LNCAP (cell line): ENCODE results near the gene HGS.

ENCODE experiments used
- TF ChIP-seq, protein P1 (sequence below): fragments of 450-650 bp; IDR thresholded peaks from 2 replicates; pipeline ENCODE4 v1.5.1; 2017; ENCODE audit warnings: mild to moderate bottlenecking

The HGS gene

DNA sequence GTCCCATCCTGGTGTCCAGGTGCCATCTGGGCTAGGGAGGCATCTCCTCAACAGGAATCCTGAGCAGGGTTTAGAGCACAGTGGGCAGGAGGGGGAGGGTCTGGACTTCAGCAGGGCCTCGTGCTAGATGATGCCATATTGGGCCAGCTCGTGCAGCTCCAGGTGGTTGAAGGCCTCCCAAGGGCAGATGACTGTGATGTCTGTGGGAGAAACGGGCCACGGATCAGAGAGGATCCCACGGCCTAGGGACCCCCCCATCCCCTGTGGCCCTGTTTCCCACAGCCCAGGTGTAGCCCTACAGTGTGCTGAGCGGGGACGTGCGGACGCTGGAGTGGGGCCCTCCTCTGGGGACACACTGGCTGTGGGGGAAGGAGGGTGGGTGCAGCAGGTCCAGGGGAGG lies 32.9 kb upstream of the HGS start:
- TF ChIP-seq, protein P1, sequence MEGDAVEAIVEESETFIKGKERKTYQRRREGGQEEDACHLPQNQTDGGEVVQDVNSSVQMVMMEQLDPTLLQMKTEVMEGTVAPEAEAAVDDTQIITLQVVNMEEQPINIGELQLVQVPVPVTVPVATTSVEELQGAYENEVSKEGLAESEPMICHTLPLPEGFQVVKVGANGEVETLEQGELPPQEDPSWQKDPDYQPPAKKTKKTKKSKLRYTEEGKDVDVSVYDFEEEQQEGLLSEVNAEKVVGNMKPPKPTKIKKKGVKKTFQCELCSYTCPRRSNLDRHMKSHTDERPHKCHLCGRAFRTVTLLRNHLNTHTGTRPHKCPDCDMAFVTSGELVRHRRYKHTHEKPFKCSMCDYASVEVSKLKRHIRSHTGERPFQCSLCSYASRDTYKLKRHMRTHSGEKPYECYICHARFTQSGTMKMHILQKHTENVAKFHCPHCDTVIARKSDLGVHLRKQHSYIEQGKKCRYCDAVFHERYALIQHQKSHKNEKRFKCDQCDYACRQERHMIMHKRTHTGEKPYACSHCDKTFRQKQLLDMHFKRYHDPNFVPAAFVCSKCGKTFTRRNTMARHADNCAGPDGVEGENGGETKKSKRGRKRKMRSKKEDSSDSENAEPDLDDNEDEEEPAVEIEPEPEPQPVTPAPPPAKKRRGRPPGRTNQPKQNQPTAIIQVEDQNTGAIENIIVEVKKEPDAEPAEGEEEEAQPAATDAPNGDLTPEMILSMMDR: no peak

DNA sequence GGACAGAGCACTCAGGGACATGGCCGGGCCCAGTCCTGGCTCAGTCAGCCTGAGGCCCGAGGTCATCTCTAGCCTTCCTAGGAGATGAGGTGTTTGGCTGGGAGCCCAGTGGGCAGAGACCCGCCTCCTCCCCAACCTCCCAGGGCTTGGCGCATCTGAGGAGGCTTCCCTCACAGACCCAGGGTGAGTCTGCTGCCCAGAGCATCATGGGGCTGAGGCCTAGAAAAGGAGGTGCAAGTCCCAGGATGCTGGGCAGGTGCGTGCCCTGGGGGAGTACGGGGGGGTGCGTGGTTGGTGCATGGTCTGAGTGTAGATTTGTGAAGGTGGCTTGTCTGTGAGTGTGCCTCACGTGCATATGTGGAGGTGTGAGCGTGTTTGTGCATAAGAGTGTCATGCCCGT lies 32.1 kb upstream of the HGS start:
- TF ChIP-seq, protein P1: no peak

DNA sequence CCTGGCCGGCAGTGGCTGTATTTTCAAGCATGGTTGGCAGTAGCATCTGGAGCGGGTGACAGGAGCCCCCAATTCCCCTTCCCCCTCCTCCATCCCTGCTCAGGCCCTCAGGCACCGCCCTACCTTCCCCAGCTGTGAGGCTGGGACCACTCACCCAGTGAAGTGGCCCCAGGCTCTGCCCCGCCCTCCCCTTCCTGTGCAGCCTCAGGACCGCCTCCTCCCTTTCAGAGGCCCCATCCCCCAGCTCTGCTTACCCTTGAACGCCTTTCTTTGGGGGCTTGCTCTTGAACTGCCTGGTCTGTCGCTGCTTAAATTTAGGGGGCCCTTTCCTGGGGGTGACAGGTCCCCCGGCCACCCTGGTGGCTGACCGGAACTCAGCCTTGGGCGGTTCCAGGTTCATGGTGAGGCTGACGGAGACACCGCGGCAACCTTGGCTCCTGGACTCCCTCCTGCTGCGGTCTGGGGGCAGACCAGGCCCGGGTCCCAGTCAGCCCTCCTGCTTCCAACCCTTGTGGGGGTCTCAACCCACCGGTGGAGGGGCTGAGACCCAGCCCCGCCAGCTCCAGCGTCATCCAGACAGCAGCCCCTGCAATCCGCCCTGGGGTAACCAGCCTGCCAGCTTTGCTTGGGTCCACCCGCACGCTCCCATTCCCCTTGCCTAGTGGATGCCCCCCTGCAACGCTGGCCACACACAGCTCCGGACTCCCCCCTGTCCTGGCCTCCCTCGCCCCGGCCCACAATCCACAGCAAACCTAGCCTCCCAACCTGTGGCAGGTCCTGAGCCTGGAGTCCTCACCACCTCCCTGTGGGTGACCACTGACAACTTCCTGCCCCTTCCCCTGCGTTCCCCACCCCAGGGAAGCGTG lies 30.7 kb upstream of the HGS start:
- TF ChIP-seq, protein P1: no peak

DNA sequence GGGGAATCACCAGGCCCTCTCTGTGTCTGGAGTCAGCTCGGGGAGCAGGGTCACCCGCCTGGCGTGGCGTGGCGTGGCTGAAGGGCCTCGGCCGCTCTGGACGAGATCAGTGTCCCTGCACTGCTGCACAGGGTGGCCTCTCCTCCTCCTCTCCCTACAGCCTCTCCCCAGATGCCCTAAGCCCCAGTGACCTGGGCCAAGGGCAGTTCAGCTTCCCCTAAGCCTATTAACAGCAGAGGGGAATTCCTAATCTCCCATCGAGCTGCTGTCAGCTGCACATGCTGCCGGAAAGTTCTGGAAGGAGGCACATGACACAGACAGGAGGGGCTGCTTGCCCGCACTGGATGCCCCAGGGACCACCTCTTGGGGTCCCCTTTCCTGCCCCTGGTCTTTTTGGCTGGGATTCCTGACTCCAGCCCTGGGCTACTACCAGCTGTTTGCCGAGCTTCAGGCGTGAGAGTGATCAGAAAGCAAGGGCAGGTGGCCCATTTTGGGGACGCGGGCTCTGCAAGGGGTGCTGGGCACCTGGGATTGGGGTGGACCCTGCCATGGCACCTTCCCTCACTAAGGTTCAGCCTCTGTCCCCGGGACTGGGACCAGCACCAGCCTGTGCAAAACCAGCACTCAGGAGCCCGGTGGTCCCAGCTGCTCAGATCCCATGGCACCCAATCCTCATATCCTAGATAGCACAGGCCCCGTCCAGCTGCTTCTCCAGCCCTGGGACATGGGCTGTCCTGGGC lies 28.3 kb upstream of the HGS start:
- TF ChIP-seq, protein P1: no peak

DNA sequence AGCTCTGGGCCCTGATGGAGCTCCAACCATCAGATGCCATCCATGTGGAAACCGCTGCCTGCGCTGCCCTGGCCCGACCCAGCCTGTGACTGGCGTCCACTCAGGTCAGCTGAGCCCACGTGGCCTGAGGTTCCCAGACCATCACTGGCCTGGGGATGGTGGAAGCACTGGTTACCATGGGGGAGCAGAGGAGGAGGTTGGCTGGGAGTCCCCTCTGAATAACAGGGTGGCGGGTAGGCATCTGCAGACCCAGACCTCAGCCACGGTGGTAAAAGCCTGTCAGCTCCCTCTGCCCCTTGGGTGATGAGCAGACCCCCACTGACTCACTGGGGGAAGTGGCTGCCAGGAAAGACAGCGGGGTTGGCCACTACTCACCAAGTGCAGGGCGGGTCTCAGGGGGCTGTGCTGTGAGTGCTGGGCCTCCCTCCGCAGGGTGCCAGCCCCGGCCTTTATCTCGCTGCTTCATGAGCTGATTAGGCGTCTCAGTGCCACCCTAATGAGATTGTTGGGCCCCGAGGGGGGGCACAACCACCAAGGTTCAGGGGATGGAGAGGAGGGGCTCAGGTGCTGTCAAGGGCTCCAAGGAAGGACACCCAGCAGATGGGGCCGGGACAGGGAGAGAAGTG lies 27.6 kb upstream of the HGS start, which contains the start of gene PDE6G:
TSS of gene PDE6G (minus strand) at position 425 of the 626 bp plus-strand sequence. CDS start 3,237 bp downstream, outside the sequence.
- TF ChIP-seq, protein P1: no peak

DNA sequence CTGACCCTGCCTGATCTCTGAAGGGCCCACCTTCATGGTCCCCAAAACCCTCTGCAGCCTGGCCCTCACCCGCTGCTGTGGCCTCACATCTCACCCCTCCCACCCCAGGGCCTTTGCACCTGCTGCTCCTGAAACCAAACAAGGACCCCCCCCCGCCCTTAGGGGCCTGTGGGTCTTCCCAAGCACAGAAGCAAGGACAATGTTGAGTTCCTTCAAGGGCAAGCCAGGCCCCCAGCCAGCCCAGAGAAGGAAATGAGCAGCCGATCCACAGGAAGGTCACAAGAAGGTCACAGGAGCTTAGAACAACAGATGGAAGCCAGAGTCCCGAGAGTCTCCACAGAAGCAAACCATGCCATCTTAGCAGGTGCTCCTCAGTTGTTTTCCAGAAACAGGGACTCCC lies 27.0 kb upstream of the HGS start:
- TF ChIP-seq, protein P1: no peak

DNA sequence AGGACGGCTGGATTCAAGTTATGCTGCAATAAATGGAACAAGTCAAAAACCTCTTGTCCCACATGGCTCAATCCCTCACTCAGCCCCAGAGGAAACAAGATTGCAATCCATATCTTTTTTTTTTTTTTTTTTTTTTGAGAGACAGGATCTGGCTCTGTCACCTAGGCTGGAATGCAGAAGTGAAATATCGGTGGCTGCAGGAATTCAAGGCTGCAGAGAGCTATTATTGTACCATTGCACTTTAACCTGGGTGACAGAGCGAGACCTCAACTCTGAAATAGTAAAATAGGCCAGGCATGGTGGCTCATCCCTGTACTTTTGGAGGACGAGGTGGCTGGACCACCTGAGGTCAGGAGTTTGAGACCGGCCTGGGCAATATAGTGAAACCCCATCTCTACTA lies 24.8 kb upstream of the HGS start:
- TF ChIP-seq, protein P1: no peak
